Measurements from ENCODE around the gene NRF1. TPM values are rescaled to one million over a fixed set of nuclear protein-coding genes. Genes with fewer than 3 reads are reported as not detected.

Gene NRF1
- total RNA-seq, 1 experiment from 2014 or later: 19.3 TPM

- H3K4me3 Mint-ChIP-seq: no peak overlapping the region
- Histone ChIP-seq H2BK15ac (ENCODE audit: low read depth, low read length) (no peak overlapping the region), H3K9ac (ENCODE audit: extremely low read depth, insufficient read length, low read length) (no peak overlapping the region)
These were observed 35.8 kb upstream of the NRF1 start for GRCh38 chr7:129575699-129576098.

More at GRCh38 chr7:129575699-129576098, 35.8 kb upstream of the NRF1 start:
- H3K56ac ChIP-seq (ENCODE audit: insufficient read length, low read depth, low read length): no peak overlapping the region
- no peaks in the 10 kb centered on the region for H4K20me1 ChIP-seq (ENCODE audit: control insufficient read depth, insufficient read depth, insufficient read length)
- H3K4me1 ChIP-seq (ENCODE audit: insufficient read depth, low read length): no peaks in the 10 kb centered on the region
- H3K14ac ChIP-seq (ENCODE audit: insufficient read depth, low read length): no peak overlapping the region
- no peak overlapping the region for H2BK5ac ChIP-seq (ENCODE audit: insufficient read length, low read length)
- no peaks in the 10 kb centered on the region for H3K27me3 ChIP-seq (ENCODE audit: insufficient read depth, low read length)
- no peak overlapping the region for H3K27ac Mint-ChIP-seq
- no peaks in the 10 kb centered on the region for H3K4me1 Mint-ChIP-seq
- H3K23me2 ChIP-seq (ENCODE audit: insufficient read length, low read depth, low read length, poor library complexity, severe bottlenecking): no peaks in the 10 kb centered on the region
- no CpG with 5 or more reads among the region's 7 CpGs for WGBS (ENCODE audit: extremely low coverage, insufficient read length, low lambda C conversion rate)
- no peaks in the 10 kb centered on the region for H3K9me3 ChIP-seq (ENCODE audit: control insufficient read depth, low read depth, low read length)
- no peaks in the 10 kb centered on the region for H3K79me1 ChIP-seq (ENCODE audit: insufficient read depth, low read depth, low read length, poor library complexity, severe bottlenecking)
- H3K23ac ChIP-seq (ENCODE audit: insufficient read length, low read depth, low read length): no peak overlapping the region
- DNase-seq: no peak
- H2AFZ ChIP-seq (ENCODE audit: low read length): no peak overlapping the region
- peaks cover 16 to 22% of the 10 kb centered on the region in 2 experiments for H3K9me3 Mint-ChIP-seq
- H3K79me2 ChIP-seq (ENCODE audit: insufficient read depth, low read length): no peaks in the 10 kb centered on the region
- H2BK20ac ChIP-seq (ENCODE audit: low read depth, low read length, poor library complexity, severe bottlenecking): no peak overlapping the region
- no peak overlapping the region for H3K18ac ChIP-seq (ENCODE audit: insufficient read length, low read depth, low read length)
- no peak for TF ChIP-seq CTCF (conservative IDR thresholded peaks at IDR 0.05)
- peaks cover 0 to 19% (median 7%) of the 10 kb centered on the region in 3 experiments for H3K36me3 Mint-ChIP-seq (ENCODE audit: insufficient read depth in 1 of 3, low read depth in 3 of 3)
- no peak overlapping the region for H4K8ac ChIP-seq (replicated peaks; ENCODE audit: insufficient read length, low read depth, low read length)
- no peak overlapping the region for H3K4ac ChIP-seq (ENCODE audit: low read depth, low read length)
- H3K27me3 Mint-ChIP-seq (ENCODE audit: low read depth): no peaks in the 10 kb centered on the region; the same call in none of the 2 replicates
- no peak overlapping the region for H4K5ac ChIP-seq (ENCODE audit: insufficient read length, low read depth, low read length)
- H3K4me2 ChIP-seq (ENCODE audit: insufficient read depth, insufficient read length, low read length): no peak overlapping the region
- no peak overlapping the region for H3K27ac ChIP-seq (ENCODE audit: insufficient read length, low read depth, low read length)
- no peak overlapping the region for H3T11ph ChIP-seq (ENCODE audit: low read length)
- H4K91ac ChIP-seq (ENCODE audit: insufficient read length, low read depth, low read length): no peak overlapping the region
- H2BK12ac ChIP-seq (ENCODE audit: insufficient read length, low read depth, low read length): no peak overlapping the region
- no peak overlapping the region for H2BK120ac ChIP-seq (ENCODE audit: low read depth, low read length, poor library complexity, severe bottlenecking)
- no peak overlapping the region for H2AK5ac ChIP-seq (ENCODE audit: insufficient read length, low read length)
